GM23248 (cell line): ENCODE measurements around the gene TLK2.
"Not testable (repeated sequence)": the region's sequence is repeated elsewhere in the genome, so short reads cannot be mapped to it uniquely, and the experiment has no call there.

Experiments used
- EZH2 ChIP-seq: fragments of 200-600 bp; sonication (generic); IDR thresholded peaks from 2 replicates; pipeline ENCODE4 v1.6.1; 2018; ENCODE audit warnings: antibody characterized with exemption, mild to moderate bottlenecking; ENCODE audit not compliant: insufficient read depth, poor library complexity, severe bottlenecking
- EZH2phosphoT487 ChIP-seq: fragments of 200-600 bp; sonication (generic); IDR thresholded peaks from 2 replicates; pipeline ENCODE4 v1.6.1; 2018; ENCODE audit warnings: antibody characterized with exemption, moderate library complexity, mild to moderate bottlenecking, low read depth; ENCODE audit not compliant: insufficient read depth

DNA sequence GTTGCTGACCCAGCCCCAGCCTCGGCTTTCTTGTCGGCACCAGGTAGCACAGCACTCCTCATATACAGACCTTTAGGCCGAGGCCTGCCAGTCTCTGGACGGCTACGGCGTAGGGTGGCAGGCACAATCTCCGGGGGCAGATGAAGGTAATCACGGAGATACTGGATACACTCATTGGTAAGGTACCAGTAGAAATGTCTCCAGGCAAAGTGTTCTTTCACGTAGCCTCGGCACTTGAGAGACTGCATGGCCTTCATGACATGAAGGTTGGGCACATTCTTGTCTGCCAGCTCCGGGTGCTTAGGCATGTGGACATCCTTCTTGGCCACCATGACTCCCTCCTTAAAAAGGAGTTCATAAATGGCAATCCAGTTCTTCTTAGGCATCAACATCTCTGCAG, 37.8 kb downstream of the TLK2 start:
- not testable (repeated sequence) for TF ChIP-seq EZH2, EZH2phosphoT487
